Lung (tissue), 12 donors: ENCODE measurements around the gene OTUB2. TPM values are rescaled to one million over a fixed set of nuclear protein-coding genes. Genes with fewer than 3 reads are reported as not detected.
A peak's percentile ranks its signal among the peaks of the same experiment; 100 is the strongest.

ENCODE experiments used
- ATAC-seq: fragments of 200-7000 bp; cut with Tn5 transposase; one replicate; pipeline ENCODE4 v1.9.1; 2020; ENCODE audit warnings: moderate number of reproducible peaks; ENCODE audit not compliant: insufficient read depth, low FRiP score
- DNase-seq, 3 donors: peaks; one replicate each; pipeline ENCODE4 v3.0.0-alpha.2; 2013 to 2017
- H3K27ac ChIP-seq, 2 donors: one replicate each; pipeline ENCODE4 v1.5.1; 2013; ENCODE audit warnings: mild to moderate bottlenecking in 2 of 2, moderate library complexity in 2 of 2, control low read depth in 1 of 2, inconsistent platforms in 1 of 2, low read depth in 1 of 2, low read length in 1 of 2
- H3K27me3 ChIP-seq, 3 donors: one replicate each; pipeline ENCODE4 v1.5.1; 2013; ENCODE audit warnings: low read length in 2 of 3; ENCODE audit not compliant: control insufficient read depth in 3 of 3, insufficient read depth in 3 of 3
- H3K36me3 ChIP-seq, 4 donors: one replicate each; pipeline ENCODE4 v1.5.1; 2013; ENCODE audit warnings: low read length in 4 of 4, mild to moderate bottlenecking in 1 of 4, moderate library complexity in 1 of 4; ENCODE audit not compliant: control insufficient read depth in 4 of 4, insufficient read depth in 4 of 4
- H3K4me1 ChIP-seq, 5 donors: one replicate each; pipeline ENCODE4 v1.5.1; 2013; ENCODE audit warnings: low read length in 5 of 5, mild to moderate bottlenecking in 2 of 5, moderate library complexity in 1 of 5; ENCODE audit not compliant: control insufficient read depth in 5 of 5, insufficient read depth in 5 of 5
- H3K4me3 ChIP-seq: one replicate; pipeline ENCODE4 v1.5.1; 2013; ENCODE audit warnings: mild to moderate bottlenecking, control low read depth, moderate library complexity
- H3K9ac ChIP-seq, 2 donors: one replicate each; pipeline ENCODE4 v1.5.1; 2013; ENCODE audit warnings: low read length in 2 of 2, control low read depth in 1 of 2; ENCODE audit not compliant: insufficient read depth in 1 of 2
- H3K9me3 ChIP-seq, 4 donors: one replicate each; pipeline ENCODE4 v1.5.1; 2013; ENCODE audit warnings: low read length in 3 of 4, mild to moderate bottlenecking in 1 of 4, moderate library complexity in 1 of 4; ENCODE audit not compliant: control insufficient read depth in 4 of 4, insufficient read depth in 3 of 4
- WGBS, 2 donors: extraction: QIAGEN DNeasy Blood & Tissue Kit; methylation state at CpG; one replicate each; pipeline ENCODE4 v1.1.7; 2013; 5-methylcytosine and 5-hydroxymethylcytosine counted together
- polyA plus RNA-seq, 2 donors: library from polyadenylated mRNA; stranded (reverse); fragments of 200-250 nt; gene quantifications; one replicate each; pipeline ENCODE4 v1.2.1, GENCODE V29; 2013
- total RNA-seq, 2 donors: library from RNA; depleted of rRNA in 1 of 2; stranded (reverse); fragments of >200 nt in 1 of 2; gene quantifications; one replicate each; pipeline ENCODE4 v1.2.1, GENCODE V29; 2014 to 2021
- TF ChIP-seq, protein P1 (sequence below): IDR thresholded peaks from 2 replicates; pipeline ENCODE4 v1.5.1; 2012; ENCODE audit warnings: mild to moderate bottlenecking; ENCODE audit errors: control extremely low read depth, extremely low read depth
- donor health status: control.
- donor health status: control.
- donor health status: Bipolar disorder and iron deficiency.
- donor health status: healthy.
- donor health status: DM: yes; HTN: yes; CAD: no.

Gene OTUB2
- total and polyA plus RNA-seq, 4 donors: 0.31 to 2.2 (median 1.6) TPM

DNA sequence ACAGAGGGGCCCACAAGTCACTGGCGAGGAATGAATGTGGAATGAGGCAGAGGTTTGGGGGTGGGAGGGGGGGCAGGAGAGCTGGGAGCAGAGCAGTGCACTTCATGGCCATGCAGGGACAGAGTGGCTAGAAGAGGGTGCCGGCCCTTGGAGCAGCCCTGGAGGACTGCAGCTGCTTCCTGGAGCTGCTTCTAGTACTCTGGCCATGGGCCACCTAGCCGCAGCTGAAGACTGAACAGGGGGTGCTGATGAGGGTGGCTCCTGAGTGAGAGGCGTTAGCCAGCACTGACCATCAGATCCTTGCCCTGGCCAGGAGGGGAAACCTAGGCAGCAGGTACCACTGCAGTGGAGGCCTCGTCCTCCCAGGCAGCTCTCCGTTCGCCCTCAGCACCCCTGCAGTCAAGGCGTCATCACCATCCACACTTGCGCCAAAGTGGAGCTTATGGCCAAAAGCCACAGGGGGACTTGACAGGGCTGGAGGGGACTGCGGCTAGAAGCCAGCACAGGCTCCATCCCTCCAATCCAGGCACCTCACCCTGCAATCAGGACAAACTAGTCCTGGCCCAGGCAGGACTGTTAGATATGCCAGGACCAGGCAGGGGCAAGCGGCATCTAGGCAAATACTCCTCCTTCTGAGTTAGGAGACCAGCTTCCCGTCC lies 16.4 kb downstream of the OTUB2 start:
- Histone ChIP-seq H3K27me3 (no peaks in the 10 kb centered on the region), H3K4me1 (peaks cover 0 to 12% (median 3%) of the 10 kb centered on the region in 5 donors), H3K9ac (no peak overlapping the region), H3K4me3 (no peak overlapping the region), H3K36me3 (peaks cover 5 to 32% (median 11%) of the 10 kb centered on the region in 4 donors), H3K9me3 (peaks cover 0 to 2% (median 0%) of the 10 kb centered on the region in 4 donors), H3K27ac (peak overlapping the region in 1 of 2 donors; percentile 33)
- ATAC-seq (no peak), DNase-seq (no peak)
- TF ChIP-seq, protein P1, sequence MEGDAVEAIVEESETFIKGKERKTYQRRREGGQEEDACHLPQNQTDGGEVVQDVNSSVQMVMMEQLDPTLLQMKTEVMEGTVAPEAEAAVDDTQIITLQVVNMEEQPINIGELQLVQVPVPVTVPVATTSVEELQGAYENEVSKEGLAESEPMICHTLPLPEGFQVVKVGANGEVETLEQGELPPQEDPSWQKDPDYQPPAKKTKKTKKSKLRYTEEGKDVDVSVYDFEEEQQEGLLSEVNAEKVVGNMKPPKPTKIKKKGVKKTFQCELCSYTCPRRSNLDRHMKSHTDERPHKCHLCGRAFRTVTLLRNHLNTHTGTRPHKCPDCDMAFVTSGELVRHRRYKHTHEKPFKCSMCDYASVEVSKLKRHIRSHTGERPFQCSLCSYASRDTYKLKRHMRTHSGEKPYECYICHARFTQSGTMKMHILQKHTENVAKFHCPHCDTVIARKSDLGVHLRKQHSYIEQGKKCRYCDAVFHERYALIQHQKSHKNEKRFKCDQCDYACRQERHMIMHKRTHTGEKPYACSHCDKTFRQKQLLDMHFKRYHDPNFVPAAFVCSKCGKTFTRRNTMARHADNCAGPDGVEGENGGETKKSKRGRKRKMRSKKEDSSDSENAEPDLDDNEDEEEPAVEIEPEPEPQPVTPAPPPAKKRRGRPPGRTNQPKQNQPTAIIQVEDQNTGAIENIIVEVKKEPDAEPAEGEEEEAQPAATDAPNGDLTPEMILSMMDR: no peak
- WGBS, 2 donors: 72 to 81% methylated on average over 12 of the region's 12 CpGs

DNA sequence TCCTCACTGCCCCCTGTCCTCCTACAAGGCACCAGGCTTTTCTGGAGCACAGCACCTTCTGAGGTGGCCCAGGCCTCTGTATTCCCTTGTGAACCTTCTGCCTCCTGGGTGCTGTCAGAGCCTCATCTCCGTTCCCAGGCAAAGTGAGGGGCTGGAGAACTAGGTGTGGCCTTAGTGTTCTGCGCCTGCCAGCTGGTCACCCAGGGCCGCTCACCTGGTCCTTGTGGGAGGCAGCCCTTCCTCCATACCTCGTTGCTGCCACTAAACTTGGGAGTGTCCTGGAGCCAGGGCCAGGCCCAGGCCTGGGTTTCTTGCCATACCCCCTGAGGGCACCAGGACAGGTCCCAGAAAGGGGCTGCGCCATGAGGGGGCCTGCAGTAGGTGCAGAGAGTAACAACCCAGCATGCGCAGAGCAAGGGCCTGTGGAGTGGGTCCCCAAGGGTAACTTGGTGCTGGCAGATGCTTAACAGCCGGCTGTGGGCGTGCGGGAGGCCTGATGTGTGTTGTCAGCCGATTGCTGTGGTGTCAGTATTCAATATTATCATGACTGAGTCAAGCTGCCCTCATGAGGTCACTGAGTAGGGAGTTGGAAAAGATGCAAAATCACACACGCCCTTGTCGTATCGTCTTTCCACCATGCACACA lies 17.1 kb downstream of the OTUB2 start:
- Histone ChIP-seq H3K36me3 (peaks cover 10 to 39% (median 16%) of the 10 kb centered on the region in 4 donors), H3K27me3 (no peaks in the 10 kb centered on the region), H3K9me3 (peaks cover 0 to 2% (median 0%) of the 10 kb centered on the region in 4 donors), H3K9ac (no peak overlapping the region), H3K4me1 (peaks cover 0 to 12% (median 3%) of the 10 kb centered on the region in 5 donors), H3K27ac (no peak overlapping the region), H3K4me3 (no peak overlapping the region)
- WGBS, 2 donors: 85 to 91% methylated on average over 13 of the region's 13 CpGs
- no peak for DNase-seq
- ATAC-seq: no peak
- TF ChIP-seq, protein P1: no peak

DNA sequence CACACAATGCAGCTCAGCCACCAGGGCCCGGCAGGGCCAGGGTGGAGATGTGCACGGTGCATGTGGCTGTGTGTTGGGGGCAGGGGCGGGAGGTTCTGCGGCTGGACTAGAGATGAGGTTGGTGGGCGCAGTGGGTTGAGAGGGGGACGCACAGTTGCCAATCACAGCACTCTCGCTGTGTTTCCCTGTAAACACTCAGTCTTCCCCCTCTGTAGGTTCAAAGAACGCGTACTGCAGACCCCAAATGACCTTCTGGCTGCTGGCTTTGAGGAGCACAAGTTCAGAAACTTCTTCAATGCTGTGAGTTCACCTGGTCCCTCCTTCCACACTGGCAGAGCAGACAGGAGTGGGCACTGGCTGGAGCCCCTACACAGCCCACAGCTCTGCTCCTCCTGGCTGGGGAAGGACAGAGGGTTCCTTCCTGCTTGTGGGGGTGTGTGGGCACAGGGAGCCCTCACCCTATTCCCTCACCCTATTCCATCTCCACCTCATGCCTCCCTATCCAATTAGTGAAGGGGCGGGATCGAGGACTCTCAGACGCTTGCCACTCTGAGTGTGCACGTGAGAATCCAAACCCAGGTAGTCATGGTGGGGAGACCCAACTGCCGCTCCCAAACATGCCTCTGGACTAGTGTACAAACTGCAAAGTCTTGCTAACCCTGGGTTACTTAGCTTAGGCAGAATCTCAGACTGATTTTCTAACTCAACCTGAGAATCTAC lies 17.8 kb downstream of the OTUB2 start:
- Histone ChIP-seq H3K9ac (no peak overlapping the region), H3K4me3 (no peak overlapping the region), H3K36me3 (peaks cover 12 to 45% (median 20%) of the 10 kb centered on the region in 4 donors), H3K27ac (no peak overlapping the region), H3K9me3 (peaks cover 0 to 2% (median 0%) of the 10 kb centered on the region in 4 donors), H3K4me1 (peaks cover 0 to 17% (median 3%) of the 10 kb centered on the region in 5 donors), H3K27me3 (no peaks in the 10 kb centered on the region)
- ATAC-seq: no peak
- TF ChIP-seq, protein P1: no peak
- no peak for DNase-seq
- 92 to 95% methylated on average over 14 of the region's 14 CpGs for WGBS, 2 donors
